OCI-M2 (cell line): ENCODE measurements around the gene SAMD1.
A peak's percentile ranks its signal among the peaks of the same experiment; 100 is the strongest.
"Not testable (repeated sequence)": the region's sequence is repeated elsewhere in the genome, so short reads cannot be mapped to it uniquely, and the experiment has no call there.

ENCODE experiments used
- DNase-seq: peaks from one replicate; lab custom pipeline; 2025; ENCODE audit not compliant: unreplicated experiment; lab: John Stamatoyannopoulos, UW

SAMD1 gene

GRCh38 chr19:14061751-14062557, 28.6 kb downstream of the SAMD1 start, which contains the start of gene PALM3:
Gene PALM3 (minus strand): TSS chr19:14062076. CDS start chr19:14061980, 96 bp downstream.
- no peak for DNase-seq

GRCh38 chr19:14061081-14061749, 29.3 kb downstream of the SAMD1 start:
- DNase-seq, result peak; percentile 29

GRCh38 chr19:14059652-14060155, 30.8 kb downstream of the SAMD1 start:
- DNase-seq, result peak; percentile 38

- no peak for DNase-seq
Observed at GRCh38 chr19:14059093-14059480, 31.5 kb downstream of the SAMD1 start.

GRCh38 chr19:14058182-14059092, 32.1 kb downstream of the SAMD1 start:
- no peak for DNase-seq

- no peak for DNase-seq
Observed at GRCh38 chr19:14056741-14057356, 33.7 kb downstream of the SAMD1 start.

- DNase-seq, result no peak
Observed at GRCh38 chr19:14056069-14056666, 34.4 kb downstream of the SAMD1 start.

- DNase-seq, result no peak
Observed at GRCh38 chr19:14055396-14055795, 35.2 kb downstream of the SAMD1 start.

- DNase-seq, result no peak
Observed at GRCh38 chr19:14054721-14055120, 35.8 kb downstream of the SAMD1 start.

- no peak for DNase-seq
Observed at GRCh38 chr19:14054099-14054498, 36.5 kb downstream of the SAMD1 start.

- no peak for DNase-seq
Observed at GRCh38 chr19:14053500-14053899, 37.1 kb downstream of the SAMD1 start.

GRCh38 chr19:14053032-14053431, 37.5 kb downstream of the SAMD1 start:
- no peak for DNase-seq

- DNase-seq, result no peak
Observed at GRCh38 chr19:14052470-14052869, 38.1 kb downstream of the SAMD1 start.

GRCh38 chr19:14051980-14052379, 38.6 kb downstream of the SAMD1 start:
- DNase-seq, result no peak

GRCh38 chr19:14050961-14051360, 39.6 kb downstream of the SAMD1 start:
- not testable (repeated sequence) for DNase-seq

GRCh38 chr19:14050512-14050911, 40.0 kb downstream of the SAMD1 start:
- DNase-seq, result no peak

GRCh38 chr19:14048443-14049153, 42.0 kb downstream of the SAMD1 start:
- DNase-seq, result peak; percentile 74

GRCh38 chr19:14047866-14048265, 42.7 kb downstream of the SAMD1 start:
- DNase-seq, result not testable (repeated sequence)
